IMR-90 (cell line): ENCODE data around the gene GUCY2D. TPM values are rescaled to one million over a fixed set of nuclear protein-coding genes. Genes with fewer than 3 reads are reported as not detected.
A peak's percentile ranks its signal among the peaks of the same experiment; 100 is the strongest.

ENCODE experiments used
- ATAC-seq: fragments of 200-7000 bp; cut with Tn5 transposase; 2 replicates; pipeline ENCODE4 v1.9.1; 2020; ENCODE audit warnings: low read depth, mild to moderate bottlenecking, moderate library complexity
- BruUV-seq: library from RNA; stranded (reverse); fragments of 400-500 nt; replicated peaks from 2 replicates; lab custom pipeline; 2021; lab: Mats Ljungman, UMichigan
- CTCF ChIA-PET: fragments of 300-600 bp; formaldehyde crosslinking; extraction: SDS; loops from one replicate; lab custom pipeline; 2021; ENCODE audit warnings: antibody characterized with exemption; lab: Yijun Ruan, JAX
- POLR2A ChIA-PET: fragments of 300-600 bp; sonication (Branson Sonifier 250); formaldehyde crosslinking; loops from one replicate; lab custom pipeline; 2022; ENCODE audit warnings: antibody characterized with exemption; ENCODE audit not compliant: unreplicated experiment; lab: Charles Lee
- DNase-seq: peaks from one replicate; pipeline ENCODE4 v3.0.0; 2013
- H2AFZ ChIP-seq: replicated peaks from 2 replicates; pipeline ENCODE3; 2013; ENCODE audit warnings: low read length, mild to moderate bottlenecking; ENCODE audit not compliant: poor library complexity
- H2AK5ac ChIP-seq: 2 replicates; pipeline ENCODE4 v1.6.1; 2013; ENCODE audit warnings: low read depth, low read length, inconsistent platforms
- H2AK9ac ChIP-seq: replicated peaks from 2 replicates; pipeline ENCODE3; 2013; ENCODE audit warnings: mild to moderate bottlenecking, low read depth, low read length, moderate library complexity; ENCODE audit not compliant: poor library complexity
- H2BK120ac ChIP-seq: 2 replicates; pipeline ENCODE4 v1.6.1; 2013; ENCODE audit warnings: low read depth, low read length, inconsistent platforms
- H2BK15ac ChIP-seq: 3 replicates; pipeline ENCODE4 v1.6.1; 2013; ENCODE audit warnings: low read depth, low read length, inconsistent platforms
- H2BK20ac ChIP-seq: 2 replicates; pipeline ENCODE4 v1.6.1; 2013; ENCODE audit warnings: low read depth, mild to moderate bottlenecking, inconsistent platforms, low read length, moderate library complexity
- H2BK5ac ChIP-seq: 2 replicates; pipeline ENCODE4 v1.6.1; 2013; ENCODE audit warnings: mild to moderate bottlenecking, low read depth, low read length, inconsistent platforms; ENCODE audit not compliant: poor library complexity, severe bottlenecking
- H3K14ac ChIP-seq: replicated peaks from 2 replicates; pipeline ENCODE4 v1.6.1; 2013; ENCODE audit warnings: low read depth, low read length, inconsistent platforms
- H3K18ac ChIP-seq: 2 replicates; pipeline ENCODE4 v1.6.1; 2013; ENCODE audit warnings: low read depth, low read length, control low read depth
- H3K23ac ChIP-seq: 2 replicates; pipeline ENCODE4 v1.6.1; 2013; ENCODE audit warnings: low read depth, low read length, inconsistent platforms
- H3K27ac ChIP-seq: 2 replicates; pipeline ENCODE4 v1.5.1; 2013; ENCODE audit warnings: mild to moderate bottlenecking, control low read depth, low read length; ENCODE audit not compliant: insufficient read depth
- H3K27me3 ChIP-seq: 2 replicates; pipeline ENCODE4 v1.6.1; 2013; ENCODE audit warnings: low read length; ENCODE audit not compliant: control insufficient read depth, insufficient read depth
- H3K36me3 ChIP-seq: 2 replicates; pipeline ENCODE4 v1.6.1; 2013; ENCODE audit warnings: low read length, mixed read lengths; ENCODE audit not compliant: control insufficient read depth, insufficient read depth
- H3K4ac ChIP-seq: 2 replicates; pipeline ENCODE4 v1.6.1; 2013; ENCODE audit warnings: low read depth, low read length, inconsistent platforms
- H3K4me1 ChIP-seq: 2 replicates; pipeline ENCODE4 v1.6.1; 2013; ENCODE audit warnings: low read length, mixed read lengths; ENCODE audit not compliant: control insufficient read depth, insufficient read depth
- H3K4me2 ChIP-seq: 2 replicates; pipeline ENCODE4 v1.6.1; 2013; ENCODE audit warnings: low read depth, mild to moderate bottlenecking, control low read depth, low read length, moderate library complexity
- H3K4me3 ChIP-seq: 2 replicates; pipeline ENCODE4 v1.5.1; 2013; ENCODE audit warnings: low read depth, mild to moderate bottlenecking, control low read depth, low read length, moderate library complexity; ENCODE audit not compliant: insufficient read depth
- H3K56ac ChIP-seq: 2 replicates; pipeline ENCODE4 v1.6.1; 2013; ENCODE audit warnings: low read length, inconsistent platforms; ENCODE audit not compliant: insufficient read depth; ENCODE audit errors: extremely low read depth
- H3K79me1 ChIP-seq, 2 experiments: 2 replicates each; pipeline ENCODE4 v1.6.1; 2013; ENCODE audit warnings: low read length in 2 of 2, inconsistent platforms in 1 of 2, low read depth in 1 of 2
- H3K9ac ChIP-seq: 2 replicates; pipeline ENCODE4 v1.6.1; 2013; ENCODE audit warnings: low read depth, low read length, control low read depth
- H3K9me1 ChIP-seq: 2 replicates; pipeline ENCODE4 v1.6.1; 2013; ENCODE audit warnings: low read length, inconsistent platforms; ENCODE audit not compliant: insufficient read depth
- H3K9me3 ChIP-seq: 2 replicates; pipeline ENCODE4 v1.6.1; 2013; ENCODE audit warnings: low read length; ENCODE audit not compliant: control insufficient read depth, insufficient read depth
- H4K20me1 ChIP-seq: 2 replicates; pipeline ENCODE4 v1.6.1; 2013; ENCODE audit warnings: low read length, inconsistent platforms; ENCODE audit not compliant: insufficient read depth
- H4K5ac ChIP-seq: 2 replicates; pipeline ENCODE4 v1.6.1; 2013; ENCODE audit warnings: mild to moderate bottlenecking, low read depth, low read length, control low read depth
- H4K8ac ChIP-seq, 2 experiments: 2 replicates each; pipeline ENCODE4 v1.6.1; 2013; ENCODE audit warnings: low read depth in 2 of 2, low read length in 2 of 2, control low read depth in 1 of 2, inconsistent platforms in 1 of 2
- H4K91ac ChIP-seq: 2 replicates; pipeline ENCODE4 v1.6.1; 2013; ENCODE audit warnings: low read depth, low read length, inconsistent platforms; ENCODE audit not compliant: insufficient read depth
- BHLHE40 ChIP-seq: fragments of 150-350 bp; IDR thresholded peaks from 2 replicates; pipeline ENCODE4 v1.6.1; 2016; ENCODE audit warnings: mild to moderate bottlenecking, low read depth, low read length
- CEBPB ChIP-seq: IDR thresholded peaks from 2 replicates; pipeline ENCODE4 v1.6.1; 2012; ENCODE audit warnings: low read depth, low read length, improper control_type of control experiment
- CHD1 ChIP-seq: IDR thresholded peaks from 2 replicates; pipeline ENCODE4 v1.6.1; 2012; ENCODE audit warnings: low read depth, low read length, improper control_type of control experiment
- ELK1 ChIP-seq: fragments of 150-350 bp; IDR thresholded peaks from 2 replicates; pipeline ENCODE4 v1.6.1; 2016; ENCODE audit warnings: low read depth, mild to moderate bottlenecking, low read length, moderate library complexity, borderline replicate concordance
- FOS ChIP-seq: fragments of 150-350 bp; IDR thresholded peaks from 2 replicates; pipeline ENCODE4 v1.6.1; 2016; ENCODE audit warnings: low read depth, low read length
- MAFK ChIP-seq: IDR thresholded peaks from 2 replicates; pipeline ENCODE4 v1.6.1; 2012; ENCODE audit warnings: low read depth, low read length, improper control_type of control experiment
- MAZ ChIP-seq: IDR thresholded peaks from 2 replicates; pipeline ENCODE4 v1.6.1; 2012; ENCODE audit warnings: low read depth, mild to moderate bottlenecking, low read length, improper control_type of control experiment, moderate library complexity, borderline replicate concordance
- MXI1 ChIP-seq: IDR thresholded peaks from 2 replicates; pipeline ENCODE4 v1.6.1; 2012; ENCODE audit warnings: low read depth, mild to moderate bottlenecking, low read length, moderate library complexity, borderline replicate concordance
- NFE2L2 ChIP-seq: fragments of 150-350 bp; IDR thresholded peaks from 2 replicates; pipeline ENCODE4 v1.6.1; 2016; ENCODE audit warnings: low read depth, mild to moderate bottlenecking, low read length
- POLR2A ChIP-seq: IDR thresholded peaks from 2 replicates; pipeline ENCODE4 v1.6.1; 2012; ENCODE audit warnings: mild to moderate bottlenecking, low read depth, low read length
- RAD21 ChIP-seq: IDR thresholded peaks from 2 replicates; pipeline ENCODE4 v1.6.1; 2012; ENCODE audit warnings: low read length, improper control_type of control experiment
- RCOR1 ChIP-seq: IDR thresholded peaks from 2 replicates; pipeline ENCODE4 v1.6.1; 2012; ENCODE audit warnings: mild to moderate bottlenecking, low read length, improper control_type of control experiment; ENCODE audit not compliant: insufficient replicate concordance
- RFX5 ChIP-seq: IDR thresholded peaks from 2 replicates; pipeline ENCODE4 v1.8.0; 2012; ENCODE audit warnings: low read depth, mild to moderate bottlenecking, low read length, moderate library complexity
- SMC3 ChIP-seq: fragments of 150-350 bp; IDR thresholded peaks from 2 replicates; pipeline ENCODE4 v1.6.1; 2016; ENCODE audit warnings: low read depth, mild to moderate bottlenecking, antibody characterized with exemption, low read length, moderate library complexity
- WGBS, 2 experiments: methylation state at CpG; one replicate each; pipeline versions ENCODE4 v1.1.5 to v1.1.7; 2013; ENCODE audit warnings: missing lambda C conversion rate in 2 of 2; ENCODE audit not compliant: insufficient read length in 1 of 2; ENCODE audit errors: extremely low coverage in 2 of 2; 5-methylcytosine and 5-hydroxymethylcytosine counted together
- dilution Hi-C: fragments of 300-500 bp; cut with HindIII; formaldehyde crosslinking; loops from one replicate; pipeline ENCODE4 v1.14.3; 2018; ENCODE audit warnings: low sequenced_read_pairs; ENCODE audit not compliant: unreplicated experiment
- in situ Hi-C: fragments of 300-500 bp; cut with MboI; formaldehyde crosslinking; loops from 3 replicates; pipeline ENCODE4 v1.14.3; 2019; ENCODE audit warnings: low sequenced_read_pairs, inconsistent platforms, mixed read lengths
- intact Hi-C: fragments of 100-400 bp; cut with micrococcal nuclease; formaldehyde crosslinking; loops from 2 replicates; pipeline ENCODE4 v1.10.0; 2022
- polyA plus RNA-seq, 3 experiments: library from polyadenylated mRNA; depleted of rRNA; stranded (reverse); fragments of >200 nt; gene quantifications; 2 replicates each; pipeline ENCODE4 v1.2.3, GENCODE V29; 2012; ENCODE audit warnings: low replicate concordance in 1 of 3
- total RNA-seq: library from RNA; depleted of rRNA; stranded (reverse); fragments of >200 nt; gene quantifications from 2 replicates; pipeline ENCODE4 v1.2.3, GENCODE V29; 2012
- TF ChIP-seq, protein P1 (sequence below): fragments of 150-350 bp; IDR thresholded peaks from 2 replicates; pipeline ENCODE4 v1.6.1; 2017; ENCODE audit warnings: mild to moderate bottlenecking, antibody characterized with exemption, low read length, low read depth

GUCY2D gene
- total and polyA plus RNA-seq, 2 of the 4 experiments (the other 2 are of a cell fraction) = 0.03 TPM; not detected in 1

GRCh38 chr17:8039611-8040168 is 37.3 kb downstream of the GUCY2D start:
- Histone ChIP-seq H3K27ac (no peak overlapping the region), H3K79me1 (no peaks in the 10 kb centered on the region), H3K23ac (no peak overlapping the region), H2BK120ac (no peak overlapping the region), H4K8ac (no peak overlapping the region), H4K20me1 (no peaks in the 10 kb centered on the region), H4K91ac (no peak overlapping the region), H3K4me2 (no peak overlapping the region), H3K9ac (no peak overlapping the region), H3K27me3 (peaks cover 33% of the 10 kb centered on the region), H2BK20ac (no peak overlapping the region), H4K5ac (no peak overlapping the region), H3K14ac (no peak overlapping the region), H3K4ac (no peak overlapping the region), H3K4me3 (no peak overlapping the region), H2BK5ac (no peak overlapping the region), H2AK9ac (no peak overlapping the region), H2BK15ac (no peak overlapping the region), H2AK5ac (no peak overlapping the region), H3K36me3 (no peaks in the 10 kb centered on the region), H3K56ac (no peak overlapping the region), H2AFZ (peak overlapping the region; percentile 32), H3K9me3 (no peaks in the 10 kb centered on the region), H3K4me1 (no peaks in the 10 kb centered on the region), H3K9me1 (no peaks in the 10 kb centered on the region), H3K18ac (no peak overlapping the region)
- no CpG with 5 or more reads among the region's 11 CpGs for WGBS, 2 experiments
- DNase-seq (no peak), ATAC-seq (no peak)
- POLR2A ChIA-PET = no interaction called here
- BruUV-seq = no TSS peak
- intact Hi-C loops = no loop called here
- in situ Hi-C loops = loop anchor here (10.0 kb wide), 1 partner anchor 125 kb away; the partner anchor contains the start of gene RNF227
- dilution Hi-C loops = no loop called here
- TF ChIP-seq RFX5 = no peak
- no peak for TF ChIP-seq RAD21
- no peak for TF ChIP-seq RCOR1
- no peak for TF ChIP-seq ELK1
- TF ChIP-seq POLR2A = no peak
- TF ChIP-seq MAZ = no peak
- no peak for TF ChIP-seq FOS
- TF ChIP-seq SMC3 = no peak
- TF ChIP-seq MAFK = no peak
- TF ChIP-seq CEBPB = no peak
- TF ChIP-seq, protein P1, sequence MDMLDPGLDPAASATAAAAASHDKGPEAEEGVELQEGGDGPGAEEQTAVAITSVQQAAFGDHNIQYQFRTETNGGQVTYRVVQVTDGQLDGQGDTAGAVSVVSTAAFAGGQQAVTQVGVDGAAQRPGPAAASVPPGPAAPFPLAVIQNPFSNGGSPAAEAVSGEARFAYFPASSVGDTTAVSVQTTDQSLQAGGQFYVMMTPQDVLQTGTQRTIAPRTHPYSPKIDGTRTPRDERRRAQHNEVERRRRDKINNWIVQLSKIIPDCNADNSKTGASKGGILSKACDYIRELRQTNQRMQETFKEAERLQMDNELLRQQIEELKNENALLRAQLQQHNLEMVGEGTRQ = no peak
- TF ChIP-seq BHLHE40 = no peak
- no peak for TF ChIP-seq CHD1
- no peak for TF ChIP-seq MXI1
- TF ChIP-seq NFE2L2 = no peak
- CTCF ChIA-PET = no interaction called here
